GM13976 (cell line): Measurements from ENCODE around the gene CD200.

Experiments used
- DNase-seq: peaks from one replicate; pipeline ENCODE4 v3.0.0; 2012; ENCODE audit warnings: low spot score
- in situ Hi-C: fragments of 300-500 bp; cut with MboI; formaldehyde crosslinking; loops from one replicate; pipeline ENCODE4 v1.12.0; 2022; ENCODE audit warnings: low sequenced_read_pairs, mixed read lengths, inconsistent platforms; ENCODE audit not compliant: unreplicated experiment
- TF ChIP-seq, protein P1 (sequence below): IDR thresholded peaks from 2 replicates; pipeline ENCODE4 v1.5.1; 2012; ENCODE audit warnings: borderline replicate concordance, mild to moderate bottlenecking; ENCODE audit not compliant: insufficient read depth; ENCODE audit errors: extremely low read depth, missing control alignments, control extremely low read depth

Gene CD200

GRCh38 chr3:112382543-112383160 is 49.7 kb downstream of the CD200 start:
- TF ChIP-seq, protein P1, sequence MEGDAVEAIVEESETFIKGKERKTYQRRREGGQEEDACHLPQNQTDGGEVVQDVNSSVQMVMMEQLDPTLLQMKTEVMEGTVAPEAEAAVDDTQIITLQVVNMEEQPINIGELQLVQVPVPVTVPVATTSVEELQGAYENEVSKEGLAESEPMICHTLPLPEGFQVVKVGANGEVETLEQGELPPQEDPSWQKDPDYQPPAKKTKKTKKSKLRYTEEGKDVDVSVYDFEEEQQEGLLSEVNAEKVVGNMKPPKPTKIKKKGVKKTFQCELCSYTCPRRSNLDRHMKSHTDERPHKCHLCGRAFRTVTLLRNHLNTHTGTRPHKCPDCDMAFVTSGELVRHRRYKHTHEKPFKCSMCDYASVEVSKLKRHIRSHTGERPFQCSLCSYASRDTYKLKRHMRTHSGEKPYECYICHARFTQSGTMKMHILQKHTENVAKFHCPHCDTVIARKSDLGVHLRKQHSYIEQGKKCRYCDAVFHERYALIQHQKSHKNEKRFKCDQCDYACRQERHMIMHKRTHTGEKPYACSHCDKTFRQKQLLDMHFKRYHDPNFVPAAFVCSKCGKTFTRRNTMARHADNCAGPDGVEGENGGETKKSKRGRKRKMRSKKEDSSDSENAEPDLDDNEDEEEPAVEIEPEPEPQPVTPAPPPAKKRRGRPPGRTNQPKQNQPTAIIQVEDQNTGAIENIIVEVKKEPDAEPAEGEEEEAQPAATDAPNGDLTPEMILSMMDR: no peak
- in situ Hi-C loops: no loop called here

GRCh38 chr3:112384769-112385168 is 51.8 kb downstream of the CD200 start:
- no peak for DNase-seq
- in situ Hi-C loops: no loop called here
- TF ChIP-seq, protein P1: no peak

More at GRCh38 chr3:112382543-112383160, 49.7 kb downstream of the CD200 start:
- no peak for DNase-seq

DNA sequence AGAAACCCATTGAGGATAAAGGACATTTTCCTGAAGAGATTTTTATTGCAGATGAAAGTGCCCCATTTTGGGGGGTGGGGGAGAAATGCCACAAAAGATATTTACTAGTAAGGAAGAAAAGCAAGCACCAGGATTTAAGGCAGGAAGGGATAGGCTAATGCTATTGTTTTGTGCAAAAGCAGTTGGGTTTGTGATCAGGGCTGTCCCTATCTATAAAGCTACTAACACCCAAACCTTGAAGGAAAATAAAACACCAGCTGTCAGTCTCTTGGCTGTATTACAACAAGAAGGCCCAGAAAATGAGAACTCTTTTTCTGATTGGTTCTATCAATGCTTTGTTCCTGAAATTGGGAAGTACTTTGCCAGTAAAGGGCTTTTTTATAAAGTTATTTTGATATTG is 56.0 kb downstream of the CD200 start:
- no peak for DNase-seq
- in situ Hi-C loops: no loop called here
- TF ChIP-seq, protein P1: no peak

DNA sequence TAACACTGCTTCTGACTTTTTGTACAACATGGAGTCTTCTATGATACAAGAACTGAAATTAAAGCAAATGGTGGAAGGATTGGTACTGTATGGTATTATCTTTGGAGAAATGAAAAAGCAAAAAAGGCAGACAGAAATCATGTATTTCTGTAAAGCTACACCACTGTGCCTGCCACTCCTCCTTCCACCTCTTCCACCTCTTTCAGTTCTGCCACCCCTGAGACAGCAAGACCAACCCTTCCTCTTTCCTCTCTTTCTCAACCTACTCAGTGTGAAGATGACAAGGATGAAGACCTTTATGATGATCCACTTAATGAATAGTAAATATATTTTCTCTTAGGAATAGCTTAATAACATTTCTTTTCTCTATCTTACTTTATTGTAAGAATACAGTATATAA is 57.0 kb downstream of the CD200 start:
- TF ChIP-seq, protein P1: no peak
- in situ Hi-C loops: no loop called here
- DNase-seq: no peak

- TF ChIP-seq, protein P1: no peak
- DNase-seq: no peak
- in situ Hi-C loops: no loop called here
Measured at GRCh38 chr3:112390783-112391641, 58.1 kb downstream of the CD200 start.

GRCh38 chr3:112391648-112392047 is 58.7 kb downstream of the CD200 start:
- no peak for DNase-seq
- TF ChIP-seq, protein P1: no peak
- in situ Hi-C loops: no loop called here
